HepG2 (cell line): ENCODE measurements around the gene SYCE3. TPM values are rescaled to one million over a fixed set of nuclear protein-coding genes. Genes with fewer than 3 reads are reported as not detected.

Source experiments
- HDAC6 ChIP-seq: fragments of 200-600 bp; sonication (generic); IDR thresholded peaks from 2 replicates; pipeline ENCODE4 v1.7.0; 2017; ENCODE audit warnings: mild to moderate bottlenecking, antibody characterized with exemption, low read length, low read depth
- HNRNPLL ChIP-seq: fragments of 200-400 bp; formaldehyde crosslinking; IDR thresholded peaks from 2 replicates; pipeline ENCODE4 v1.6.1; 2017; ENCODE audit warnings: mild to moderate bottlenecking, low read depth, low read length; ENCODE audit not compliant: poor library complexity, severe bottlenecking
- IRX3 ChIP-seq: sonication (generic); formaldehyde crosslinking; IDR thresholded peaks from 2 replicates; pipeline ENCODE4 v1.8.1; 2023; ENCODE audit warnings: mild to moderate bottlenecking, low read depth, missing genetic modification reagents, borderline replicate concordance
- JUN ChIP-seq: sonication (generic); formaldehyde crosslinking; IDR thresholded peaks from 2 replicates; pipeline ENCODE4 v1.4.0; 2020; ENCODE audit warnings: mild to moderate bottlenecking, missing genetic modification reagents
- LBX2 ChIP-seq: sonication (generic); formaldehyde crosslinking; IDR thresholded peaks from 2 replicates; pipeline ENCODE4 v1.5.0; 2020; ENCODE audit warnings: missing genetic modification reagents, mild to moderate bottlenecking, borderline replicate concordance
- RFXANK ChIP-seq: IDR thresholded peaks from 2 replicates; pipeline ENCODE4 v1.6.1; 2016
- SIN3B ChIP-seq: fragments of 150-350 bp; IDR thresholded peaks from 2 replicates; pipeline ENCODE4 v1.6.1; 2014; ENCODE audit warnings: low read length
- SIX1 ChIP-seq: sonication (generic); formaldehyde crosslinking; IDR thresholded peaks from 2 replicates; pipeline ENCODE4 v1.4.0; 2020; ENCODE audit warnings: missing genetic modification reagents, borderline replicate concordance
- SMC3 ChIP-seq: IDR thresholded peaks from 2 replicates; pipeline ENCODE4 v1.6.1; 2011; ENCODE audit warnings: low read length, improper control_type of control experiment
- ZBTB37 ChIP-seq: sonication (generic); formaldehyde crosslinking; IDR thresholded peaks from 2 replicates; pipeline ENCODE4 v1.4.0; 2020; ENCODE audit warnings: mild to moderate bottlenecking, missing genetic modification reagents
- ZFP91 ChIP-seq: sonication (generic); formaldehyde crosslinking; IDR thresholded peaks from 2 replicates; pipeline ENCODE4 v1.9.0; 2022; ENCODE audit warnings: missing genetic modification reagents, mild to moderate bottlenecking, borderline replicate concordance
- ZNF232 ChIP-seq: sonication (generic); formaldehyde crosslinking; IDR thresholded peaks from 2 replicates; pipeline ENCODE4 v1.4.0; 2020; ENCODE audit warnings: missing genetic modification reagents, borderline replicate concordance
- ZNF282 ChIP-seq: fragments of 450-650 bp; IDR thresholded peaks from 2 replicates; pipeline ENCODE4 v1.6.1; 2018; ENCODE audit not compliant: partially characterized antibody
- ZNF557 ChIP-seq: sonication (generic); formaldehyde crosslinking; IDR thresholded peaks from 2 replicates; pipeline ENCODE4 v1.4.0; 2020; ENCODE audit warnings: missing genetic modification reagents
- ZNF598 ChIP-seq: sonication (generic); formaldehyde crosslinking; IDR thresholded peaks from 2 replicates; pipeline ENCODE4 v1.5.1; 2020; ENCODE audit warnings: mild to moderate bottlenecking, missing genetic modification reagents, borderline replicate concordance
- ZNF646 ChIP-seq: sonication (generic); formaldehyde crosslinking; IDR thresholded peaks from 2 replicates; pipeline ENCODE4 v1.9.0; 2021; ENCODE audit warnings: mild to moderate bottlenecking, missing genetic modification reagents
- ZNF709 ChIP-seq: sonication (generic); formaldehyde crosslinking; IDR thresholded peaks from 2 replicates; pipeline ENCODE4 v1.5.0; 2020; ENCODE audit warnings: mild to moderate bottlenecking, missing genetic modification reagents
- ZNF879 ChIP-seq: sonication (generic); formaldehyde crosslinking; IDR thresholded peaks from 2 replicates; pipeline ENCODE4 v1.8.1; 2023; ENCODE audit warnings: missing genetic modification reagents
- polyA plus RNA-seq, 8 experiments: library from polyadenylated mRNA; depleted of rRNA in 3 of 8; stranded (reverse) in 7 of 8; unstranded in 1 of 8; fragments of >200 nt; fragmentation: Illumina TruSeq in 4 of 8; extraction: Trizol in 4 of 8; gene quantifications; 2 replicates each; pipeline versions ENCODE4 v1.2.1 to v1.2.3, GENCODE V29; 2011 to 2016; ENCODE audit warnings: low read depth in 4 of 8, missing spikeins in 1 of 8, mixed read lengths in 1 of 8; ENCODE audit not compliant: insufficient read depth in 1 of 8
- total RNA-seq, 5 experiments: library from RNA; depleted of rRNA; stranded (reverse); fragments of >200 nt; fragmentation: Illumina TruSeq; extraction: Trizol; gene quantifications; 2 replicates each; pipeline ENCODE4 v1.2.3, GENCODE V29; 2016; ENCODE audit warnings: low read depth in 1 of 5

SYCE3 gene
- total and polyA plus RNA-seq, 2 of the 13 experiments (the other 11 are each of a cell fraction or from before 2014, with no cell fraction given): not detected

GRCh38 chr22:50526108-50526833 lies 36.4 kb downstream of the SYCE3 start (continued):
- TF ChIP-seq ZNF646 (CRISPR knock-in tag) (no peak), ZBTB37 (no peak), JUN (CRISPR knock-in tag) (no peak), ZNF232 (CRISPR knock-in tag) (no peak), ZFP91 (CRISPR knock-in tag) (0 out of 2 replicates have a peak, but pooled peaks have one; percentile 36), SIN3B (no peak), SIX1 (no peak), ZNF879 (CRISPR knock-in tag) (no peak), SMC3 (no peak), IRX3 (CRISPR knock-in tag) (no peak), ZNF282 (no peak), ZNF557 (no peak), HNRNPLL (no peak), HDAC6 (no peak), ZNF598 (CRISPR knock-in tag) (no peak), LBX2 (CRISPR knock-in tag) (peak; percentile 20; the same call in 1 of the 2 replicates), ZNF709 (peak; percentile 29; the same call in 1 of the 2 replicates), RFXANK (CRISPR knock-in tag) (no peak)
